Dermis microvascular lymphatic vessel endothelial cell (primary cell): ENCODE measurements around the gene PARS2. TPM values are rescaled to one million over a fixed set of nuclear protein-coding genes. Genes with fewer than 3 reads are reported as not detected.
"Not testable (repeated sequence)": the region's sequence is repeated elsewhere in the genome, so short reads cannot be mapped to it uniquely, and the experiment has no call there.

ENCODE experiments used
- DNase-seq, 2 donors: peaks; one replicate each; pipeline versions ENCODE4 v3.0.0 to v3.0.0-alpha.2; 2010; ENCODE audit warnings: low read depth in 2 of 2
- total RNA-seq: library from RNA; depleted of rRNA; stranded (reverse); fragments of >200 nt; gene quantifications from 2 replicates; pipeline ENCODE4 v1.2.1, GENCODE V29; 2014

Gene PARS2
- total RNA-seq, 1 donor from 2014 or later, result 3.1 TPM

DNA sequence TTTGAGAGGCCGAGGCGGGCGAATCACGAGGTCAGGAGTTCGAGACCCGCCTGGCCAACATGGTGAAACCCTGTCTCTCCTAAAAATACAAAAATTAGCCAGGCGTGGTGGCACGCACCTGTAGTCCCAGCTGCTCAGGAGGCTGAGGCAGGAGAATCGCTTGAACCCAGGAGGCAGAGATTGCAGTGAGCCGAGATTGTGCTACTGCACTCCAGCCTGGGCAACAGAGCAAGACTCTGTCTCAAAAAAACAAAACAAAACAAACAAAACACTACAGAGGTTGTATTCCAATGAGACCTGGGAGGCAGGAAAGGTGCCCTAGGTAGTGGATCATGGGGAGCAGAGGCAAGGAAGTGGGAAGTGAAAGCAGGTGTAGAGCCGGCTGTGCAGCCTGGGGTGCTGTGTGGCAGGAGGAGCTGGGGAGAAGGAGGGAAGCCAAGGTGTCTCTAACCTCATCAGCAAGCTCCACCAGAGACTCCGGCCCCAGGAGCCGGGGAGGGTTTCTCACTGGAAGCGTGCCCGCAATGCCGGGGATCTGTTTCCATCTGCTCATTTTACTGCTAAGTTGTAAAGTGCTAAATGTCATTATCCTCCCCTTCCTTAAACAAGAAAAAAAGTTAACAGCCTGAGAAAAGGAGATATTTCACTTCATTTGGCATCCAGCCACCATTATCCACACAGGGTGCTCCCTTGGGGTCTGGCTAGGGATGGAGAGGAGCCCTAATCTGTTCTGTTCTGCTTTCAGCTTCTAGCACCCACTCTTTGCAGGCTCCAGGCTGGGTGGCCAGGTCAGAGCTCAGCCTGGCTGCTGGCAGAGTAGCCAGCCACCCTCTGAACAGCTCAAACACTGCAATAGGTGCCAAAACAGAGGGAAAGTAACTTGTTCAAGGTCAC is 11.8 kb upstream of the PARS2 start:
- DNase-seq, result not testable (repeated sequence)

DNA sequence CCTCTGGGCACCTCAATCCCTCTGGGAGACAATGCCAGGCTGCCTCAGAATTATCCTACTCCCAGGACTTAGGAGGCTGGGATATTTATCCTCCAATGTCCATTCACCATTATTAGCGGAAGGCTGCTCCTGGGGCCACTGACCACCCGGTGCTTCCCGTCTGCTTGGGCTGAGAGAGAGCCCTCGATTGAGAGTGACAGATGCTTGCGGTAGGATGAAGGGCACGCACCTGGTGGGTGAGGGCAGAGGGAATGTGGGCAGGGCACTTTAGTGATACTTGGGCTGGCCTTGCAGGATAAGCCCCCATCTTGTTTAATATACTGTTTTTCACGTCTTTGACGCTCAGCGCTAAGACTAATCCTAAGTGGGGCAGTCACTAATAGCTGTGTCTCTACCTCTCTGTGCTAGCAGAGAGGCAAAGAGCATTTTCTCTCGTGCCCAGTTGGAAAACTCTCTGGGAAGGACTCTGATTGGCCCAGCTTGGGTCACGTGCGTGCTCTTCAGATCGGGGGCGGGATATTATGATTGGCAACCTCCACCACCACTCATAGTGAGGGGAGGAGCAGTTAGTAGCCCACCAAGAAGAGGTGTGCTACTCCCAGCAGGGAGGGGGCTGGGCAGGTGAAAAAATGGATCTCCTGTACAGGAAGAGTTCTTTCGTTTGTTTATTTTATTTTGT is 10.6 kb upstream of the PARS2 start:
- peak; percentile 11 to 42 for DNase-seq

DNA sequence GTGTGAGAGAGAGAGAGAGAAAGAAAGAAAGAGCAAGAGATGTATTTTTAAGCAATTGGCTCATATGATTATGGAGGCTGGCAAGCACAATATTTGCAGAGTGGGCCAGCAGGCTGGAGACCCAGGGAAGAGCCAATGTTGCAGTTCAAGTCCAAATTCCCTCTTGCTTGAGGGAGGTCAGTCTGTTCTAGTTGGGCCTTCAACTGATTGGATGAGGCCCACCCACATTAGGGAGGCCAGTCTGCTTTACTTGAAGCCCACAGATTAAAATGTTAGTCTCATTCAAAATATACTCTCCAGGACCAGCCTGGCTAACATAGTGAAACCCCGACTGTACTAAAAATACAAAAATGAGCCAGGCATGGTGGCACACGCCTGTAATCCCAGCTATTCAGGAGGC is 8.6 kb upstream of the PARS2 start:
- no peak for DNase-seq

DNA sequence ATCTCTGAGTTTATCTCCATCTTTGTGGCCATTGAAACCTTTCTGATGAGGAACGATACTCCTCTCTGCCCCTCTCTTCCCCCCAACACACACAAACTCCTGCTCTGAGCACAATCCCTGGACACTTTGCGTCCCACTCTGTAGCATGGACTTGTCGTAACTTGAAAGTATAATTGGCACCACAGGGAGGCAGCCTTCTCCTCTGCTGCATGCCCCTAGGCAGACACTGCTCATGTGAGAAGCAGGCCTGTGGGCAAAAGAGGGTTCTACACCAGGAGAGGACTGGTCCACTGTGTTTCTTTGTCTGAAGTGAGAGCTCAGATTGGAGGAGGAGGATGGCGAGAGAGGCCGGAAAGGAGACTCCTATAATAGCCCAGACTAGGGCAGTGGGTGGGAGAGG is 3.8 kb upstream of the PARS2 start:
- DNase-seq, result no peak

DNA sequence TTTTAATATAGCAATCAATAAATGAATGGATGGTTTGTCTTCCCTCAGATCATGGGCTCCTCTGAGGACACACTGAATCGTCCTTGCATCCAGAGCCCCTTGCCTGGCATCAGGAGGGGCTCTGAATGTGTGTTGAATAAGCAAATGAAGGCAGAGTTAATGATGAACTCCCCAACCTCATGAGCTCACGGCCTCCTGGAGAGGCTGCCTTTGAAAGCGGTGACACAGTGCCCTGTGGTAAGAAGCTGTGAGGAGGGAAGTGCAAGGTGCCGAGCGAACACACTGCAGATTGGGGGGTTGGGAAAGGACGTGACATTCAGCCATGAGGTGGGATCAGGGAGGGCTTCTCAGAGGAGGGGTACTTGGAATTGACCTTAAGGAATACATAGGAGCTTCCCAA is 3.2 kb upstream of the PARS2 start:
- DNase-seq, result no peak

DNA sequence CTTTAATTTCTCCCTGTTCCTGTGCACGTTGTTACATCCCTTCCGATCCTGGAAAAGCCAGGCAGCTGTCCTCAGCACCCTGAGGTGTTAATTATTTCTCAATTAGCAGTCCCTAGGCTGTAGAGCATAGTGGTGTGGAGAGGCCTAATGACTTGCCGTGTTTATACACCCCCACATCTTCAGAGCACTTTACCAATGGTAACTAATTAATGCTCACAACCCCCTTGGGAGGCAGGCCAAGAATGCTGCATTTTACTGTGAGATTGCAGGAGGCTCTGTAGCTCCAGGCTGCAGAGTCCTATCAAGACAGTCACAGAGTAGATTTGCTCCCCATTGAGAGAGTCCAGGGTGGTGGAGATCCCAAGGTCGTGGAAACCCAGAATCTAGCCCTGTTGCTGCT is 2.4 kb upstream of the PARS2 start:
- DNase-seq, result no peak

DNA sequence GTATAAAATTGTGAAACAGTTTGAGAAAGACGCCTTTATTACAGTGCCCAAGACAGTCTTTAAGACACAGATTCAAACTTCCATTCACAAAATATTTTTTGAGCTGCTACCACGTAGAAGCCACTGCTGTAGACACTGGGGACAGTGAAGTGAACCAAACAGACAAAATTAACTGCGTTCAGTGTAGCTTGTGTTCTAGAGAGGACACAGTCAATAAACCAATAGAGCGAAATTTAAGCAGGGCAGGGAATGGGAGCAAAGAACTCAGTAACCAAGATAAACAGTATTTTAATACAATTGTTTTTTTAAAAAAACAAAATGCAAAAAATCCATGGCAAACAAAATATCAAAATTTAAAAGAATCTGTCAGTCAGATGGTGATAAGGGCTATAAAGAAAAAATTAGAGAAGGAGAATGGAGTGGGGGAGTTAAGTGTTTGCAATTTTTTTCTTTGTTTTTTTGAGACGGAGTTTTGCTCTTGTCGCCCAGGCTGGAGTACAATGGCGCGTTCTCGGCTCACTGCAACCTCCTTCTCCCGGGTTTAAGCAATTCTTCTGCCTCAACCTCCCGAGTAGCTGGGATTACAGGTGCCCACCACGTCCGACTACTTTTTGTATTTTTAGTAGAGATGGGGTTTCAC is 719 bp upstream of the PARS2 start:
- DNase-seq, result no peak

DNA sequence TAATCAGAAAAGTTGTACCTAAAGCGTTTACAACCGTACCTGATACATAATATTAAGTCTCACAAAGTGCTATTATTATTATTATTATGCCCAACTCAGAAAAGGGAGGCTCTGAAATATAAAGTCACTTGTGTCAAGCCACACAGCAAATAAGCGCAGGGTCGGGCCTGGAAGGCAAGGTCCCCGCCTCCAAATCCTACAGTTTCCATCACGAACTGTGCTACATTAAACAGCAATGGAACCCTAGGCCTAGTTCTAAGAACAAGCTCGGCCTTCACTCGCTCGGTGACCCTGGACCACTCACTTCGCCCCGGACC is 549 bp downstream of the PARS2 start:
- peak in 1 of 2 donors; percentile 12 for DNase-seq

DNA sequence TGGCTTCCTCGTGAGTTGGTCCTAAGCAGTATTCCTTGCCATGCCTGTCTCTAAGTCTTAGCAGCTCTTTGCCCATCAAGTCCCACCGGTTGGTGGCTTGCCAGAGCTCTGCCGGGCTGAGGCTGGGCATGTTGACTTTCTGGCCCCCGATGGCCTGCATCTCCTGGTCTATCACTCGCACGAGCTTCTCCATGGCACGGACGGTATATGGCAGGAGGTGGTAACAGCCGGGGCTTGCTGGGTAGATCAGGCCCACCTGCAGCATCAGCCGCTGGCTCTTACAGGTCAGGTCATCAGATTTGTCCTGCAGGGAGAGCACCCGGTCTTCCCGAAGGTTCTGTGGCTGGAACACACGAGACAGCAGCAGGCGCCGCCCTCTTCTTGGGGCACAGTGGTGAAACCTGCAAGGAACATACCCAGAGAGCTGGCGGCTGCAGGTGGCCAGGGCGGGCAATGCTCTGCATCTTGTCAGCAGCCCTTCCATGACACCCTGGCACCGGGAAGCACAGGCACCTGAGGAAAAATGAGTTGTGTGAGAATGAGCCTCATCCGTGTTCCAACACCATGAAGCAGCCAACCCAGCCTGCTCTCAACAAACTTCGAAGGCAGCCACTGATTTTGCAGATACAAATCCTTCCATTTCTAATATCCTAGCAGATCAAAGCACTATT is 5.5 kb downstream of the PARS2 start:
- no peak for DNase-seq

DNA sequence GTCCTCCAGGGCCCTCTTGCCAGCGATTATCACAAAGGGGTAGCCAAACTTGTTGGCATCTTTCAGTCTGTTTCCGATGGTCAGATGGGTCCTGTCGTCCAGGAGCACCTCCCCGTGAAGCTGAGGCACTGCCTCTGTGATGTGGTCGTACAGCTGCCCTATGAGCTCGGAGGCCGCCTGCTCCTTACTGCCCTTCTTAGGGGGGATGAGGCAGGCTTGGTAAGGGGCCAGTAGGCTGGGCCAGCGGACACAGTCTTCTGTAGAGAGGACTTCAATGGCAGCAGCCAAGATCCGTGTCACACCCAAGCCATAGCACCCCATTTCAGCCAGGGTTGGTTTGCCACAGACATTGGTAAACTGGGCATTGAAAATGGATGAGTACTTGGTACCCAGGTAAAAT is 6.5 kb downstream of the PARS2 start:
- no peak for DNase-seq

DNA sequence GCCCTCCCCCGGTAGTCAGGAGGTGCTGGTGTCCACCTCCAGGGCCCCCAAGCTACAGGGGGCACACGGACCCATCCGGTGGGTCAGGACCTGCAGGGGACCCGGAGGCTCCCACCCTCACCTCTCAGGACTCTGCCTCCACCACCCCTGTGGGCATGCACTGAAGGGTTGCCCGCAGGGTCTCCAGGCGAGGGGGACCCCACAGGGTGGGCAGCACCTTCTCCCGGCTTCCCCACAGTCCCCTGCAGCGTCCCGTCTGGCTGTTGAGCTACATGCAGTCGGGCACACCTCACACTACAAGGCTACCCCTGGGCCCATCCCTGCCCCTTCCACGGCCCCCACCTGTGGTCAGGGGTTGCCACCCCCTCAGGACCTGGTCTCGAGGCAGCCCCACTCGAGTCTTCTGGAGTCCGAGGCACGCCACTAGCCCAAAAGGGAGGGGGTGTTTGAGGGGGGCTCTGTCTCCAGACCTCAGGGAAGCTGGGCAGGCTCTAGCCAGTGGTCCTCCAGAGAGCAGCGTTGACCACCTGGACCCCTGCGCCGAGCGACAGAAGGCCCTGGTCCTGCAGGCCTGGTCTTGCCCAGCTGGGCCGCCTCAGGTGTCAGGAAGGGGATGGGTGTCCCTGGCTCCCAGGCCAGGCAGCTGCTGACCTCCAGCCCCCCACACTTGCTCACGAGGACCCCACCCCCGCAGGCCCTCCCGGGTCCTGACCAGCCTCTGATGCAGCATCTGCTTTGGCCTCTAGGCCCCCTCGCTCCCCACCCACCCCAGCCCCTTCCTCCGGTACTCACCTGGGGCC is 9.6 kb downstream of the PARS2 start:
- no peak for DNase-seq

DNA sequence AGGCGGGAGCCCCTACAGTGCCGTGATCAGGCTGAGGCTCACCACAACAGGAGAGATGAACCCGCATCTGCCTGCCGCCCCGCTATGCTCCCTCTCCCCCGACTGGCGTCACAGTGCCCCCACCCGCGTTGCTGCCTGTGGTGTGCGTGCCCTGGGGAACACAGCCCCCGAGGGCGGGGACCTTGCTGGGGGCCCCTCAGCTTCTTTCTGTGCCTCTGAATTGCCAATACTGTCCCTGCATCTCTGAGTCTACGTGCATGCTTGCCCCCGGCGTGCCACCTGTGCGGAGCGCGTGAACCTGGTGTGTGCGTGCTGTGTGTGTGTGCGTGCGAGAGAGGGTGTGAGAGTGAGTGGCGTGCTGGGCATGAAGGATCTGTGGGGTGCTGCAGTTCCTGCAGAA is 10.3 kb downstream of the PARS2 start:
- DNase-seq, result no peak

DNA sequence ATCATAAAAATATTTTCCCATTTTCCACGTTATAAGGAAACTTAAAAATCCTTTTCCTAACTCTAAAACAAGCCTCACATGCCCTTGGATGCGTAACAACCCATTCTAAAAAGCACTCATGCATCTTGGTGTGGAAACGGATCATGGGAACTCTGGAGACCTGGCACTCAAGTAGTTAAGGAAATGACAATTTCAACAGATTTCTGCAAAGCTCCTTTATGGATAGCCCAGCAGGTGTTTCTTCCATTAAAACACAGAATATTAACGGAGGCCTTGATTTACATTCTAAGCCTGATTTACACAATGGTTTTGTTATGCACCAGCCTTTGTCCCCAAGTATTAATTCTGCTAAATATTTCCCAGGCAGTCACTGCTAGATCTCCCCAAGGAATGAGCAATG is 12.9 kb downstream of the PARS2 start:
- DNase-seq, result no peak

DNA sequence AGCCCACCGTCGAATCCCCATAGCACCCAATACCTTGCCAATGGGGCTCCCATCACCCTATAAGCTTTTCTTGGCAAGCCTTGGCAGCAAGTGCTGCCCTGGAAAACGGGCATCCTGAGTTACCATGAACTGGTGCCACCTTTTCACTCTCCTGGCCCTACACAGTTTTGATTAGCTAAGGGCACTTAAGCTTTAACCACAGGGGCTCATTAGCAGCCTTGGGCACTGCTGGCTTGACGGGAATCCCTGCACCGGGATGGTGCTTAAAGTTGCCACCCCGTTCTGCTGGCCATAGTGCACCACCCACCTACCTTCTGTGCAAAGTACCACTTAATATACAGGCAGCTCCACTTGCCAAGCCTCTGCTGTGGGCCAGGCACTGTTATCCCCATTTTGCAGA is 13.7 kb downstream of the PARS2 start:
- DNase-seq, result no peak

DNA sequence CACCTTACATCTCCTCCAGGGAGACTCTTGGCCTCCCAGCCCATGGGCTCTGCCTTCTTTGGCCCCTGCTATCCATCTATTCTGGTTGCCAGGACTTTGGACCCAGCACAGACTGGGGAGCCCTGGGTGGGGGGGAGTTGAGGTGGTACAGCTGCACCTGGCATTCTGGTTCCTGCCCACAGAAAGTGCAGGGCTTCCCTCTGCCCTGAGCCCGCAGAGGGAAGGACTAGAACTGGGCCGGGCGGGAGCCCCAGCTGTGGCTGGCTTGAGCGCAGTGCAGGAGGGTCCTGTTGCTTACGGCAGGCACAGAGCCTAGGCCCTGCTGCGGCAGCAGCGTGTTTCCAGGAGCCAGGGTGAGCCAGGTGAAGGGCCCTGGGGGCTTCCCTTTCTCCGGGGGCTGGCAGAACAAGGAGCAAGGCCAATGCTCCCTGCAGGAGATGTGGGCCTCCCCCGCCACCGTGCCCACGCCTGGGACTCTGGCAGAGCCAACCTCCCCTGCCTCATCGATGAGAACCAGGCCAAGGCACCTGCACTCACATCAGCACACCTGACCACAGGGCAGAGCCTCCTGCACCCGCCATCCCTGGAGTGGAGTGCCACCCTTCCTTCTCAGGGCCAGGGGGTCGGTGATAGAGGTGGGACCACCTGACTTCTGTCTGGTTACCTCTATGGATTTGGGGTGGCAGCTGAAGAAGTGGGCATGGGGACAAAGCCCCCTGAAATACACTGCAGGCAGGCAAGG is 16.1 kb downstream of the PARS2 start:
- no peak for DNase-seq

DNA sequence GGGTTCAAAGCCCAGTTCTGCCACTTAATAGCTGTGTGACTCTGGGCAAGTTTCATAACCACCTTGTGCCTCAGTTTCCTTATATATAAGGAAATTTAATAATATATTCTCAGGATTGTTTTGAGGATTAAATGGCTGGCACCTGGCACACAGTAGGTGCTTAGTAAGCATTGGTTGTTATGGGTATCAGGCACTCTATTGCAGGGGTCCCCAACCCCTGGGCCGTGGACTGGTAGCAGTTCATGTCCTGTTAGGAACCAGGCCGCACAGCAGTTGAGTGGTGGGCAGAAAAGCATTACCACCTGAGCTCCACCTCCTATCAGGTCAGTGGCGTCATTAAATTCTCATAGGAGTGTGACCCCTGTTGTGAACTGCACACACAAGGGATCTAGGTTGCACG is 18.5 kb downstream of the PARS2 start:
- no peak for DNase-seq

DNA sequence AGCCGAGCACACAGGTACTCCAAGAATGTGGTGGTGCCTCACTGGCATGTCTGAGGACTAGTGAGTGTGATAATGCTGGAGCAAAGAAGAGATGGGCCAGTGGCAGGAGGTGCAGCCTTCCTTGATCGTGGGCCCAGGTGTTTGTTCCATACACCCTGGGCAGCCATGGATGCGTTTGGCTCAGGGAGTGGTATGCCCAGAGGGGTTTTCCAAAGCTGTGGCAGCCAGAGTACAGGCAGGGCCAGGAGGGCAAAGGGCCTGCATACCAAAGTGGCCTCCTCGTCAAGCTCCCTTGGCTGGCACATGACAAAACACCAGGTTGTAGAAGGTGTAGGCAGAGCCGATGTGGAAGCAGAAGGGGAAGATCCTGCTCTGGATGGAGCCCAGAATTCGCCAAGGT is 19.0 kb downstream of the PARS2 start:
- DNase-seq, result no peak

DNA sequence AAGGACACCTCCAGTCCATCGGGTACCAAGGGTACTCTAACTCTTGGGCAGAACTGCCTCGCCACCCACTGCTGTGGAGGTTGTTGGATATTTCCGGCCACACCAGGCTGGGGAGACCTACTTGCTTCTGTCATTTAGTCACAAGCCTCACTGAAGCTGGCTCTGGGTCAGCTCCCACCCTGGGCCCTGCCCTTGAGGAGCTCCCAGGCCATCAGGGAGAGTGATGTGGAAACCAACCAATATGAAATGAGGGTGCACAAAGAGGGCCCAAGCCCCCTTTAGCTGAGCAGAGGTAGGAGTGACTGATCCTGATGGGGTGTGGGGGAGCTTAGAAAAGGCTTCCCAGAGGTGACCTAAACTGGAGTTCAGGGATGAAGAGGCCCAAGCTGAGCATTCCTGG is 19.6 kb downstream of the PARS2 start:
- DNase-seq, result no peak

DNA sequence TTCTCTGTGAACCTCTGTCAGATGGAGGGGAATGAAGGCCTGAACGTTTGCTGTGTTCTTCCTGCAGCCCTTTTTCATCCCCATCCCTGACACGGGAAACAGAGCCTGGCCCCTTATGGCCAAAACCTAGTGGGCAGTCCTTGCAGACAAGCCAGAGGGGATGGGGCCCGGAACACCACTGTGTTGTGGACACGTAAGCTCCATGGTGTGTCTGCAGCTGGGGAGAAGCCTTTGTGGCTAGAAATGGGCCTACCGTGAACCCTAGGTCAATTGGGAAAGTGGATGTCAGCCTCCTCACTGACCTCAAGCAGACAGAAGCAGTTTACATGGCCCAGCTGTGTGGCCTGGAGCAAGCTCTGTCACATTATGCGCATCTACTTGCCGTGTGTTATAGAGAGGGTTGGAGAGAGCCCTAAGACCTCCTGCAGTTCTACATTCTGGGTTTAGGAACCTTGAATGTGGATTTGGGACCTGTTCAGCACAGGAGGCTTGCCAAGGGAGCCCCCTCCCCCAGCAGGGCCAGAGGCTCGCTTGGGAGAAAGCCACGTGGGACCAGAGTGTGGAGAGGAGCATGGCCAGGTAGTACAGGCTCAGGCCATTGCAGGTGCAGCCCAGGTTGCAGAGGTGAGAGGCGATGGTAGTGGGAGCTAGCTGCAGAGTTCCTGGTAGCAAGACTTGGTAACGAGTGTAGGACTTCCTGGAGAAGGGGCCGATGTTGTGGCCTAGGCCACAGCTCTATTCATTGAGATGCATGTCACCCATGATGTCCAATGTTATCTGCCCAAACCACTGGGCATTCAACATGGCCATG is 20.7 kb downstream of the PARS2 start:
- DNase-seq, result no peak

DNA sequence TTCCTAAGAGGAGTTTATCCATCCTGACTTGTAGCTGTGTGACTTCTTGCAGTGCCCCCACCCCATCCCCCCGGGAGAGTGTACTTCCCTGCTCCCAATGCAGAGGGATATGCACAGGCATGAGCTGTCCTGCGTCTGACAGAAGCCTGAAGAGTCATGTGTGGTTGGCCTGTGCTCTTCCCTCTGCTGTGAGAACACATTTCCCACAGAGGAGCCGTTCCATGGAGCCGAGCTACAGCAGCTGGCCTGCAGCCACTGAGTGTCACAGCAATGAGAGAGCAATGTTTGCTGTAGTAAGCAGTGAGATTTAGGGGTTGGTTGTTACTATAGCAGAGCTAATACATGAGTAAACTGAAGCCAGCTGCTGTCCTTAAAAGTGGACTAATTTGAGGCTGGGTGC is 22.0 kb downstream of the PARS2 start:
- no peak for DNase-seq
